Epidermal melanocyte (primary cell): ENCODE data around the gene MBD2.
"Not testable (repeated sequence)": the region's sequence is repeated elsewhere in the genome, so short reads cannot be mapped to it uniquely, and the experiment has no call there.

Experiments used
- DNase-seq: peaks from one replicate; pipeline ENCODE4 v3.0.0; 2011; ENCODE audit warnings: low spot score; ENCODE audit not compliant: insufficient read length

The MBD2 gene

GRCh38 chr18:54151376-54151775, 73.1 kb downstream of the MBD2 start:
- no peak for DNase-seq

- DNase-seq, result no peak
Measured at GRCh38 chr18:54150226-54150625, 74.2 kb downstream of the MBD2 start.

GRCh38 chr18:54149078-54149697, 75.3 kb downstream of the MBD2 start:
- DNase-seq, result peak; percentile 33

- DNase-seq, result no peak
Measured at GRCh38 chr18:54148678-54149077, 75.8 kb downstream of the MBD2 start.

GRCh38 chr18:54148151-54148550, 76.3 kb downstream of the MBD2 start:
- no peak for DNase-seq

GRCh38 chr18:54147439-54147838, 77.0 kb downstream of the MBD2 start:
- no peak for DNase-seq

- no peak for DNase-seq
Measured at GRCh38 chr18:54141041-54141608, 83.3 kb downstream of the MBD2 start.

GRCh38 chr18:54140641-54141040, 83.8 kb downstream of the MBD2 start:
- no peak for DNase-seq

GRCh38 chr18:54135216-54135615, 89.3 kb downstream of the MBD2 start:
- no peak for DNase-seq

- DNase-seq, result no peak
Measured at GRCh38 chr18:54134053-54134452, 90.4 kb downstream of the MBD2 start.

GRCh38 chr18:54130631-54131030, 93.8 kb downstream of the MBD2 start:
- no peak for DNase-seq

GRCh38 chr18:54130177-54130576, 94.3 kb downstream of the MBD2 start:
- no peak for DNase-seq

GRCh38 chr18:54129448-54130067, 94.9 kb downstream of the MBD2 start:
- no peak for DNase-seq

GRCh38 chr18:54127759-54128378, 96.6 kb downstream of the MBD2 start:
- no peak for DNase-seq

- DNase-seq, result no peak
Measured at GRCh38 chr18:54125429-54125828, 99.0 kb downstream of the MBD2 start.

GRCh38 chr18:54123720-54124440, 100.6 kb downstream of the MBD2 start:
- DNase-seq, result not testable (repeated sequence)

- DNase-seq, result peak; percentile 25
Measured at GRCh38 chr18:54119524-54120019, 104.9 kb downstream of the MBD2 start.

- DNase-seq, result no peak
Measured at GRCh38 chr18:54117853-54118773, 106.4 kb downstream of the MBD2 start.

GRCh38 chr18:54116541-54117257, 107.8 kb downstream of the MBD2 start:
- DNase-seq, result no peak

GRCh38 chr18:54112356-54112755, 112.1 kb downstream of the MBD2 start:
- no peak for DNase-seq
